Stimulated activated naive CD8-positive, alpha-beta T cell treated with anti-CD3 and anti-CD28 coated beads, Interleukin-15, Interleukin-2, amounts not matched to agents 100 U/mL and 50 U/mL, for 24 hours (primary cell): ENCODE measurements around the gene DHRS11.
"Not testable (repeated sequence)": the region's sequence is repeated elsewhere in the genome, so short reads cannot be mapped to it uniquely, and the experiment has no call there.

Experiments used
- ATAC-seq: fragments of 150-1000 bp; cut with Tn5 transposase; one replicate; pipeline ENCODE4 v1.10.0; 2021
- DNase-seq: peaks from one replicate; pipeline ENCODE4 v3.0.0; 2021

The DHRS11 gene

DNA sequence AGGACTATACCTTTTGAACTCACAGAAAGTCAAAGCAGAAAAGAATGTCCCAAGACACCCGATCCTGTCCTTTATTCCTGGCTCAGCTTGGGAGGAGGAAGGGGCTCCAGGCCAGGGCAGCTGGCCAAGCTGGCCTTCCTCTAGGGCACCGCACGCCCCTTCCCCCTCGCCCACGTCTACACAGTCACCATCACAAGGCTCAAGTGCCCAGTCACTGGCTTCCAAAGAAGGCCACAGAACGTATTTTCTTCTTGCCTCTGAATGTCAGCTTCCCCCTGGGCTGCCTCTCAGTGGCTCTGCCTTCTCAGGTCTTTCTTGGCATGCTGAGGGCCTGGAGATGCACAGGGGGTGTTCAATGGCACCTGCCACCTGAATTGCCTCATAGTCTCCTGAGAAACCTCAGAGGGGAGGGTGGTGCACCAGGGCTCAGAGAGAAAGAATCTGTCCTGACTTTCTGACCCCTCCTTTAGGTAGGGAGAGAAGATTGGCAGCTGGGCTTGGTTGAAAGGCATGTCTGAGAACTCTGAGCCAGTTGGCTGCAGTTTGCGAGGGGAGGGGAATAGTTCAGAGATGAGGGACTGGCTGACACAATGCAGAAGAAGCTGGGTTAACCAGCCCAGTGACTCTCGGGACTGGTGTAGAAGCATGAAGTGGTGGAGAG, 2.1 kb downstream of the DHRS11 start:
- no peak for DNase-seq
- ATAC-seq: no peak

DNA sequence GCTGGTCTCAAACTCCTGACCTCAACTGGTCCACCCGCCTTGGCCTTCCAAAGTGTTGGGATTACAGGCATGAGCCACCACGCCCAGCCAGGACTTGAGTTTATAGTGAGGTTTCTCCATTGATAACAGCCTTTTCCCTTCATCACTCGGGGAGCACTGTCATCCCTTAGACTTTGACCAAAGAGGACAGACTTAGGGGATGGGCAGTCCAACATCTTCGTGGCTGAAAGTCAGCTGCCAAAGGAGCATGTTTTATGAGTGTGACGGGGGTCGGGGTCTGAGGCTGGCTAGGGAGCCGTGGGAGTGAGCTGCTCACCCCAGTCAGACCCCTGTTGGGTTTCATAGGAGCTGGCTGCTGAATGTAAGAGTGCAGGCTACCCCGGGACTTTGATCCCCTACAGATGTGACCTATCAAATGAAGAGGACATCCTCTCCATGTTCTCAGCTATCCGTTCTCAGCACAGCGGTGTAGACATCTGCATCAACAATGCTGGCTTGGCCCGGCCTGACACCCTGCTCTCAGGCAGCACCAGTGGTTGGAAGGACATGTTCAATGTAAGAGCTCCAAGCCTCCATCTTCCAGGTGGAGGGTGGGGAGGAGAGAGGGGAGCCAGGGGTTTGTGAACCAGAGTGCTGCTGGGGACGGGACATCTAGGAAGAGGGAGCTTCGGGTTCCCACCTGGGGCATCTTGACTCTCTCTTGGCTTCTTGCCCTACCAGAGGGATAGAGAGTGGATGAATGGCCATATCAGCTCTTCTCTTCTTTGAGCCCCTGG, 3.1 kb downstream of the DHRS11 start:
- ATAC-seq: no peak
- DNase-seq: no peak

DNA sequence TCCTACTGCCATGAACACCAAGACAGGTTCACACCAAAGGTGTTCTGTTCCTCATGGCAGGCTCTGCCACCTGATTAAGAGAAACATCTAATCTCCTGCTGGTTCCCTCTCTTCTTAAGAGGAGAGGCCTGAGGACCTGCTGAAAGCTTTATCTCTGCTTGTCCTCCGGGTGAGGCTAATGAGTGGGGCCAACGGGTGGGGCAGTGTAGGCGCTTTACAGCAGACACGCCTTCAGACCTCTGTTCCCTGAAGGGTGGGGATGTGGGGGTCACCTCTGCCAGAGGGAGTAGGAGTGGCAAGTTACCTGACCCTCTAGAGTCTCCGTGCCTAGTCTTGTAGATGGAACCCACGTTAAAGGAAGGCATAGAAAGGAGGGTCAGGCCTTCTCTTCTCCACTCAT, 5.5 kb downstream of the DHRS11 start:
- DNase-seq (no peak), ATAC-seq (no peak)

DNA sequence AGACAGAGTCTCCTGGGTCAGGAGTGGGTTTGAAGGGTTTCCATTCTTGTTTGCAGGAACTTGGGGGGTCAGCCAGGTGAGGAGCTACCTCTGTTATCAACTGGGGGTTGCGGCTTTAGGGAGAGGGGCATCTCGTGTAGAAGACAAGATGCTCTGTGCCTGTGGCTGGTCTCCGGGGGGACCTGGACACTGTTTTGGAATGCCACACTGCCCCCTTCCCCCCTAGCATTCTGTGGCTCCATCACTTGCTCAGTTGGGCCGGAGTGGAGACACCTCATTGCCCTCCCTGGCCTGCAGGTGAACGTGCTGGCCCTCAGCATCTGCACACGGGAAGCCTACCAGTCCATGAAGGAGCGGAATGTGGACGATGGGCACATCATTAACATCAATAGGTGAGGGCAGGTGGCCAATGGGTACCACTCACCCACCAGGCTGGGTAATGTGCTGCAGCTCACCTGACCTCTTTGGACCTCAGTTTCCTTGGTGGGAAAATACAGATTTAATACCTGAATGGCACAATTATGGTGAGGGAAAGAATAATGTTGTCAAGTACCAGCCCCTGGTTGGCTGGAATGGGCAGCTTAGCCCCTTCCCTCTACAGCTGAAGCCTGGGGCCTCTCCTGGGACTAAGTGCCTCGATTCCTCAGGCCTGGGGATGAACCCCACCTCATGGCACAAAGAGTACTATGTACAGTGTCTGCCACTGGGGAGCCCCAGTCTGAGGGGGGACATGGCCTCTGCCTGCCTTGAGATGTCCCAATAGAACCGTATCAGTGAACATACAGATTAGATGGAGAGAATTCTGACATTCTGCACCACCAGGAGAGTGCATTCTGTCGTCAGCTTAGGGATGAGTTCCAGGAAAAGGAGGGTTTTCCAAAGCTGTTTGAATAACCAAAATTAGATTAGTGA, 6.4 kb downstream of the DHRS11 start:
- DNase-seq (no peak), ATAC-seq (no peak)

DNA sequence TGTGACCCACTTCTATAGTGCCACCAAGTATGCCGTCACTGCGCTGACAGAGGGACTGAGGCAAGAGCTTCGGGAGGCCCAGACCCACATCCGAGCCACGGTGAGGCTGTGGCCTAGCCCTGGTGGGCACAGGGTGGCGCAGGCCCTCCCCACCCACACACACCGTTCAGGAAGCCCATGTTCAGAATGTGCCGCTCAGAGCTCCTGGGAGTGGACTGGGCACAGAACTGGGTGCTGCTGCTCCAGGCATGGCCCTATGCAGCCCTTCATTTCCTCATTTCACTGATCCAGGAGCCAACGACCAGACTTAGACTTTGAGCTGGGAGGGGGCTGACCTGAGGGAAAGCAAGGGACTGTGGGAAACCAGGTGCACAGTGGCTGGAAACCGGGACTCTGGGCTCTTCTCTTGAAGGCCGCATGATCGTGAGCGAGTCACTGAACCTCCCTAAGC, 7.3 kb downstream of the DHRS11 start:
- ATAC-seq: no peak
- no peak for DNase-seq

DNA sequence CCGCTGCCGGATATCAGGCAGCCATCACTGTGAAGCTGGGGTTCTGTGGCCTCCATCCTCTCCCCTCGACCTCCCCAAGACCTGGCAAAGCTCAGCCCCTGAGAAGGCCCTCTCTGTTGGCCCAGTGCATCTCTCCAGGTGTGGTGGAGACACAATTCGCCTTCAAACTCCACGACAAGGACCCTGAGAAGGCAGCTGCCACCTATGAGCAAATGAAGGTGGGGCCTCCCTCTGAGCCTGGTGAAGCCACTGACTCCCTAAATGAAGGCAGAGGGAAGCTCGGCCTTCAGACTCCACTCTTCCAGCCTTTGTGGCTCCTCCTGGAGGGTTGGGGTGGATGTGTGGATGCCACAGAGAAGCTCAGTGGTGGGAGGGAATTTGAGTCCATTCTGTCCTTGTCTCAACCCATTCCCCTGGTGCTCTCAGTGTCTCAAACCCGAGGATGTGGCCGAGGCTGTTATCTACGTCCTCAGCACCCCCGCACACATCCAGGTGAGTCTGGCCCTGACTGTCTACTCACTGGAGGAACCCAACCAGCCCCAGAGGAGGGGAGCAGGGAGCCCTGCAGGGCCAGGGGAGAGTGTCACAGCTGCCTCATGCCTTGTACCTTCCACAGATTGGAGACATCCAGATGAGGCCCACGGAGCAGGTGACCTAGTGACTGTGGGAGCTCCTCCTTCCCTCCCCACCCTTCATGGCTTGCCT, 8.0 kb downstream of the DHRS11 start:
- no peak for ATAC-seq
- no peak for DNase-seq

DNA sequence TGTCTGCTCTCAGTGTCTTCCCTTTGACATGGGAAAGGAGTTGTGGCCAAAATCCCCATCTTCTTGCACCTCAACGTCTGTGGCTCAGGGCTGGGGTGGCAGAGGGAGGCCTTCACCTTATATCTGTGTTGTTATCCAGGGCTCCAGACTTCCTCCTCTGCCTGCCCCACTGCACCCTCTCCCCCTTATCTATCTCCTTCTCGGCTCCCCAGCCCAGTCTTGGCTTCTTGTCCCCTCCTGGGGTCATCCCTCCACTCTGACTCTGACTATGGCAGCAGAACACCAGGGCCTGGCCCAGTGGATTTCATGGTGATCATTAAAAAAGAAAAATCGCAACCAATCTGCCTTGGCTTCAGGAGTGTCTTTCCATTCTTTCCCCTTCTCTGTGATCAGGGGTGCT, 8.8 kb downstream of the DHRS11 start:
- DNase-seq (no peak), ATAC-seq (no peak)

DNA sequence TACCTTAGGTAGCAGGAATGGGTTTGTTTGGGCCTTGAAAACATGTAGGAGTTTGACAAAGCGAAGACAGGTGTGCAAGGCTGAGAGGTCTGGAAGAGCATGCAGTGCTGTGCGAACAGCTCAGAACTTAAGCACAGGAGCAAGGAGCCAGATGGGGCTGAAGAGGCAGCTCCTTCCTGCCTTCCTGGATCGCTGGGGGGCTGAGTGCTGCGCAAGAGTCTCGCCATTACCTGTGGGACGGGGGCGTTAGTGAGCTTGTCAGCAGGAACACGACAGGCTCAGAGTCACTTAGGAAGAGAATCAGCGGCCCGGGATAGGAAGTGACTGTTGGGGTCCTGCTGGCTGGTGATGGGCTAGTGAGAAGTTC, 9.2 kb downstream of the DHRS11 start:
- ATAC-seq (peak; percentile 24), DNase-seq (no peak)

DNA sequence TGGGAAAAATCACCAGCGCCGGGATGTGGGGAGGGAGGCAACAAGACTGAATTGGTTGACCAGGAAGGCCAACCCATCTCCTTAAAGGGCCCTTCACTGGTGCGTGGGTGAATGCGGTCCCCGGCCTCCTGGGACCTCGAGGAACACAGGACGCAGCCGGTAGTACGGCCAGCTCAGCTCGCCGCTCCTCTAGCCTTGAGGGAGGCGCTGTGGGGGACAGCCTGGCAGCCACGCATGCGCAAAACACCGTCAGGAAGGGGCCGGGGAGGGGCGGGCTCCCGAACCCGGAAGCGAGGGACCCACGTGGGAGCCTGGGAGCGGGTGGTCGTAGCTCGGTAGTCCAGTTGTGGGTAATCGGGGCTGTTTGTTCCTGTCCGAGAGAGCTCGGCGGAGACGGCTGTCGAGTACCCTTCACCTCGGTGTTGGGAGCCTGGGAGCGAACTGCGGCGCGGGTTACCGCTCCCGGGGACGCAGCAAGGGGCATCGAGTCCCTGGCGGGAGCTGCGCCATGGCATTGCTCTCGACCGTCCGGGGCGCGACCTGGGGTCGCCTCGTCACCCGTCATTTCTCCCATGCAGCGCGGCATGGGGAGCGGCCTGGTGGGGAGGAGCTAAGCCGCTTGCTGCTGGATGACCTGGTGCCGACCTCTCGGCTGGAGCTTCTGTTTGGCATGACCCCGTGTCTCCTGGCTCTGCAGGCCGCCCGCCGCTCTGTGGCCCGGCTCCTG, 9.8 kb downstream of the DHRS11 start, which contains the start of gene MRM1:
Gene MRM1 (plus strand): TSS at position 281 of the 727 bp plus-strand sequence. CDS start 228 bp downstream, at position 509.
- DNase-seq (peak; percentile 96), ATAC-seq (peak; percentile 88)

DNA sequence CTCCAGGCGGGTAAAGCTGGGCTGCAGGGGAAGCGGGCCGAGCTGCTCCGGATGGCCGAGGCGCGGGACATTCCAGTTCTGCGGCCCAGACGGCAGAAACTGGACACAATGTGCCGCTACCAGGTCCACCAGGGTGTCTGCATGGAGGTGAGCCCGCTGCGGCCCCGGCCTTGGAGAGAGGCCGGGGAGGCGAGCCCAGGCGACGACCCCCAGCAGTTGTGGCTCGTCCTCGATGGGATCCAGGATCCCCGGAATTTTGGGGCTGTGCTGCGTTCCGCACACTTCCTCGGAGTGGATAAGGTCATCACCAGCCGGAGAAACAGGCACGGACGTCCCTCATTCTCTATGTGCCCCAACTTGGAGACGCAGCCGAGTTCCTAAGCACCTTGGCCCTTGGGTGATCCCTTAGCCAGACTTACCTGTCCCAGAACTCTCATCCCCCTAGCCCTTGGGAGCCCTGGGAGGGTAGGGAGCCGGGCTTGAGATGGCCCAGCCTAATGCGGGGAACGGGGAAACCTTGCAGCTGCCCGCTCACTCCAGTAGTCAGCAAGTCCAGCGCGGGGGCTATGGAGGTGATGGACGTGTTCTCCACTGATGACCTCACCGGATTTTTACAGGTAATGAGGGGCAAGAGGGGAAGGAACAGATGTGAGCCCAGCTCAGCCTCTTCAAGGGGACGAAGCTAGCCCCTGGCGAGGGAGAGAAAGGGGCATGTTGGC, 10.5 kb downstream of the DHRS11 start:
- DNase-seq: peak; percentile 27

DNA sequence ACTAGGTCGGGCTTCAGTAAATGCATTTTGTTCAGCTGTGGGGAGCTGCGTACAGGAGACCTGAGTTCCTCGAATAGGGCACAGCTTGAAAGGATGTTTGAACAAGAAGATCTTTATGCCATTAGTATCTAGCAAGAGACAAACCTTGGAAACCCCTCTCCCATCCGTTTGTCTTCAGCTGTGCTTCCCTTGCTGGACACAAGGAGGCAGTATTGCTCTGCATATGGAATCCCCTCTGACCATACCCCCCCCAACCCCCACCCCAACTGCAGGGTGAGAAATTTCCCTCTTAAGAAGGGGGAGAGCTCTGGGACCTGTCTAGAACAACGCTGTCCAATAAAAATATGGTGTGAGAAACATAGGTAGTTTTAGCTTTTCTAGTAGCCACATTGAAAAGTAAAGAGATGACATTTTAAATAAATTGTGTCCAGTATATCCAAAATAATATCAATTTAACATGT, 11.3 kb downstream of the DHRS11 start:
- DNase-seq: peak; percentile 75
- no peak for ATAC-seq

More for the DNA sequence above, 10.5 kb downstream of the DHRS11 start:
- no peak for ATAC-seq

DNA sequence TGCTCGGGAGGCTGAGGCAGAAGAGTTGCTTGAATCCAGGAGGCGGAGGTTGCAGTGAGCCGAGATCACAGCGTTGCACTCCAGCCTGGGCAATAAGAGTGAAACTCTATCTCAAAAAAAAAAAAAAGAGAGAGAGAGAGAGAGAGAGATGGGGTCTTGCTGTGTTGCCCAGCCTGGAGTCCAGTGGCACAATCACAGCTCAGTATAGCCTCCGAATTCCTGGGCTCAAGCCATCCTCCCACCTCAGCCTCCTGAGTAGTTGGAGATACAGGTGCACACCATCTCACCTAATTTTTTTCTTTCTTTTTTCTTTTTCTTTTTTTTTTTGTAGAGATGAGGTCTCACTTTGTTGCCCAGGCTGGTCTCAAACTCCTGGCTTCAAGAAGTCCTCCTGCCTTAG, 13.3 kb downstream of the DHRS11 start:
- ATAC-seq, DNase-seq: not testable (repeated sequence)

DNA sequence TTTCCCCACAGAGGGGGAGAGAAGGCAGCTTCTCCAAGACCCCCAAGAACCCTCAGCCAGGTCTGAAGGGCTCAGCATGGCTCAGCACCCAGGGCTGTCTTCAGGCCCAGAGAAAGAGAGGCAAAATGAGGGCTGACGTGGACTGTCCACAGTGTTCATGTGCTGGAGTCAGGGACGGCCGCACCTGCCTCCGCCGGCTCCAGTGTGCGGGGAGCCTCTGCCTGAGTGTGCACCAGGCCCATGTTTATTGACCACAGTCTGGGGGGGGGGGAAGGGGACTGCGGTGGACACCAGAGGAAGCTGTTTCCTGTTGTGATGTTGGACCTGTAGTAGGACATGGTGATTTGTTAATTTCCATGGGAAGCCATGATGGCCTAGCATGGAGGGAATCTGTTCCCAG, 16.6 kb downstream of the DHRS11 start:
- DNase-seq (no peak), ATAC-seq (no peak)

DNA sequence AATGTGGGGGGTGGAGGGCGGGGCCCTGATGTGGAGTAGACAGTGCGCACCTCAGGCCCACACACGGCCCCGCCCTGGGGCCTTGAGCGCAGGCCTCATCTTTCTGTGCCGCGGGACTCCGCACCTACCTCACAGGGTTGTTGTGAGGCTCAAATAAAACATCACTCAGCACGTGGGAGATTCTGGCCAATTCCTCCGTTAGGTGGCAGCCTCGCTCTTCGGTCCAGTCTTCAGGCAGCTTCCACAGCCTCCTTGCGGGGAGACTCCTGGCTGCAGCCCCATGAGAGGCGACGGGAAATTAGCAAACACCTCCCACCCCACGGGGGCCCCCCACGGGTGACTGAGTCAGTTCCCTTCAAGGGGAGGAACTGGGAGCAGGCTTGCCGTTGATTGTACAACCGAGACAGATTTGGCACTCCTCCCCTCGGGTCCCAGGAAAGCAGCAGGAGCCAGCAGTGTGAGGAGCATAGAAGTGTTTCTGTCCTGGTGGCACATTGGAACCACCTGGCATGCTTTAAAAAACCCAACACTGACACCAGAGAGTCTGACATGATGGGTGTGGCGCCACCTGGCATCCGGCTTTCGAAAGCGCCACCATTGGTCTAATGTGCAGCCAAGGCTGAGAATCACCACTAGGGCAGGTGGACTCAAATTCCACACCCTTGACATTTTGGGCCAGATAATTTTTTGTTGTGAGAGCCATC, 17.3 kb downstream of the DHRS11 start:
- peak; percentile 20 for DNase-seq

DNA sequence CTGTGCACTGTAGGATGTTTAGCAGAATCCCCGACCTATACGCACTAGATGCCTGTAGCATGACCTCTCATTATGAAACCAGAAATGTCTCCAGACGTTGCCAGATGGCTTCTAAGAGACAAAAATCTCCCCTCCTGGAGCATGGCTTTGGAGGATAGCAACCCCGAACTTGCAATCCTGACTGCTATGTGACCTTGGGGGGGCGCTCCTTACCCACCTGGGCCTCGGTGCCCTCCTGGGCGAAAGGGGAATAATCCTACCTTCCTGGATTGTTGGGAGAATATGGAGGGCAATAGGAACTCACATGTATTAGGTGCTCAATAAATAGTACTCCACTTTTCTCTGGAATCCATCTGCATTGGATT, 17.8 kb downstream of the DHRS11 start:
- DNase-seq (no peak), ATAC-seq (no peak)

More for the DNA sequence above, 17.3 kb downstream of the DHRS11 start:
- ATAC-seq: no peak

DNA sequence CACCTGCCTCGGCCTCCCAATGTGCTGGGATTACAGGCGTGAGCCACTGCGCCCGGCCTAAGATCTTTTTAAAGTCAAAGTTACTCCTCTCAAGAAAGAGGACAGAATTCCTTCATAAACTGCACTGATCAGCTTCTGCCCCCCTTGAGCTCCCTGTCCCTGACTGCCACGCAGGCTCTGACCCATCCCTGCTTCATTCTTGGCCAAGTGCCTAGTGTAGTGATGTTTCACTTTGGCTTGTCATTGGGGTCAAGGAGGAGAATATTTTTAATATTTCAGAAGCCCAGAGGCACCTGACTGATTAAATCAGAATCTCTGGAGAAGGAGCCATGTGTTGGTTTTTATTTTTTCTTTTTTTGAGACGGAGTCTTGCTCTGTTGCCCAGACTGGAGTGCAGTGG, 18.8 kb downstream of the DHRS11 start:
- no peak for ATAC-seq
- DNase-seq: no peak

DNA sequence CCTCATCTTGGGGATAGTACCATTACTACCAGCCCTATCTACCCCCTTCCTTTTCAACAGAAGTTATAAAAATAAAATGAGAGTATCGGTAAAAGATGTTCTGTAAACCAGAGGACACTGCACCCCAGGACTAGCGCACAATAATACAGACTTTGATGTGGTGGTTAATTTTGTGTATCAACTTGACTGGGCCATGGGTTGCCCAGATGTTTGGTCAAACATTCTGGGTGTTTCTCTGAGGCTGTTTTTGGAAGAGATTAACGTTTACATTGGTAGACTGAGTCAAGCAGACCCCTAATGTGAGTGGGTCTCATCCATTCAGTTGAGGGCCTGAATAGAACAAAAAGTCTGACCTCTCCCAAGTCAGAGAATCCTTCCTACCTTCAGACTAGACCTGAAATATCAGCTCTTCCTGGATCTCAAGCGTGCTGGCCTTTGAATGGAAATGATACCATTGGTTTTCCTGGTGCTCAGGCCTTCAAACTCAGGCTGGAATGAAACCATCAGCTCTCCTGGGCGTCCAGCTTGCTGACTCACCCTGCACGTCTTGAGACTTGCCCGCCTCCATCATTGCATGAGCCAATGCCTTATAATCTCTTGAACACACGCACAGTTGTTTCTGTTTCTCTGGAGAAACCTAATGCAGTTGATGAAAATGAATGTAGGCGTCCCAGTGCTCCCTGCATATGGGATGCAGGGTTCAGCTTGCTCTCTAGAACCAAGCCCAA, 19.8 kb downstream of the DHRS11 start:
- ATAC-seq (no peak), DNase-seq (no peak)

DNA sequence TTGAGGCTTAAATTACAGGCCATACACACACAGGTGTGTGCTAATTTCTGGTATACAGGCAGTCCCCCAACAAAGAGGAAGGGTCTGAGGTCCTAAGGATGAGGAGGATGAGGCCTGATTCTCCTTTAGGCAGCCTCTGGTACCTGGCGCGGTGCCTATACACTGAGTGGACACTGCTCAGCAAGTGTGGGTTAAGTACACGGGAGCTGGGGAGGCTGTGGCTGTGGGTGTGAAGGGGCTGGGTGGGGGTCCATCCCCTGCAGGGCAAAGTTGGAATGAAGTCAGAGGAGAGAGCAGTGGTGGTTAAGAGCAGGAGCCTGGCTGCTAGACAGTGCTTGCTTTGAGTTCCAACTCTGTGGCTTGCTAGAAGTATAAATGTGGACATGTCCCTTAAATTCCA, 20.6 kb downstream of the DHRS11 start:
- DNase-seq (no peak), ATAC-seq (no peak)

DNA sequence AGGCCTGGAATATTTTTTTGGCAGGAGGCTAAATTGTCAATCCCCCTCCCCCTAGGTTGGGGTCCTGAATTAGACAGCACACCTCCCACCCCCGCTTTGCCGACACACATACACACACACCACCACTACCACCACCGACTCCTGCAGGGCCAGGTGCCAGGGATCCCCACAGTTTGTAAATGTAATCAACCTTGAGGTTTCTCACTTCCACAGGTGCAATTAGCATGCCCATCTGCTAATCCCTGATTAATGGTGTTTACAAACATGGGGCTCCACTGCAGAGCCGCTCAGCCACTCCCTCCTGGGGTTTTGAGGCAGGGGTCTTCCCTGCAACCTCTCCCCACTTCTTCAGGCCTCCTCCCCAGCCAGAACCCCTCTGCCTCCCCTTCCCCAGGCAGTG, 21.5 kb downstream of the DHRS11 start:
- ATAC-seq: no peak
- DNase-seq: no peak
